Effector memory CD4-positive, alpha-beta T cell (primary cell): ENCODE measurements around the gene IL22RA2.
"Not testable (repeated sequence)": the region's sequence is repeated elsewhere in the genome, so short reads cannot be mapped to it uniquely, and the experiment has no call there.

Experiments used
- DNase-seq, 3 donors: peaks; one replicate each; pipeline ENCODE4 v3.0.0-alpha.2; 2020
- H3K27ac ChIP-seq: 2 replicates; pipeline ENCODE4 v1.7.0; 2013; ENCODE audit warnings: mild to moderate bottlenecking, low read length, moderate library complexity; ENCODE audit not compliant: insufficient read depth, poor library complexity, severe bottlenecking
- H3K27me3 ChIP-seq: replicated peaks from 2 replicates; pipeline ENCODE4 v1.7.0; 2013; ENCODE audit warnings: mild to moderate bottlenecking, low read length; ENCODE audit not compliant: insufficient read depth, control insufficient read depth, poor library complexity, severe bottlenecking
- H3K36me3 ChIP-seq: 2 replicates; pipeline ENCODE4 v1.7.0; 2013; ENCODE audit warnings: mild to moderate bottlenecking, low read length, moderate library complexity; ENCODE audit not compliant: control insufficient read depth, insufficient read depth
- H3K4me1 ChIP-seq: 2 replicates; pipeline ENCODE4 v1.7.0; 2013; ENCODE audit warnings: low read length, mild to moderate bottlenecking; ENCODE audit not compliant: control insufficient read depth, insufficient read depth, poor library complexity, severe bottlenecking
- H3K4me3 ChIP-seq: 2 replicates; pipeline ENCODE4 v1.7.0; 2013; ENCODE audit warnings: low read length, low read depth, mild to moderate bottlenecking; ENCODE audit not compliant: insufficient read depth, poor library complexity, severe bottlenecking
- H3K9me3 ChIP-seq: 2 replicates; pipeline ENCODE4 v1.7.0; 2013; ENCODE audit warnings: mild to moderate bottlenecking, low read length, moderate library complexity; ENCODE audit not compliant: control insufficient read depth
- total RNA-seq, 3 donors: gene quantifications; one replicate each; lab custom pipeline; 2026; lab: John Stamatoyannopoulos, UW

Gene IL22RA2, protein sequence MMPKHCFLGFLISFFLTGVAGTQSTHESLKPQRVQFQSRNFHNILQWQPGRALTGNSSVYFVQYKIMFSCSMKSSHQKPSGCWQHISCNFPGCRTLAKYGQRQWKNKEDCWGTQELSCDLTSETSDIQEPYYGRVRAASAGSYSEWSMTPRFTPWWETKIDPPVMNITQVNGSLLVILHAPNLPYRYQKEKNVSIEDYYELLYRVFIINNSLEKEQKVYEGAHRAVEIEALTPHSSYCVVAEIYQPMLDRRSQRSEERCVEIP
- 0 to 0.19 (median 0) reads per million in 3 donors for total RNA-seq

DNA sequence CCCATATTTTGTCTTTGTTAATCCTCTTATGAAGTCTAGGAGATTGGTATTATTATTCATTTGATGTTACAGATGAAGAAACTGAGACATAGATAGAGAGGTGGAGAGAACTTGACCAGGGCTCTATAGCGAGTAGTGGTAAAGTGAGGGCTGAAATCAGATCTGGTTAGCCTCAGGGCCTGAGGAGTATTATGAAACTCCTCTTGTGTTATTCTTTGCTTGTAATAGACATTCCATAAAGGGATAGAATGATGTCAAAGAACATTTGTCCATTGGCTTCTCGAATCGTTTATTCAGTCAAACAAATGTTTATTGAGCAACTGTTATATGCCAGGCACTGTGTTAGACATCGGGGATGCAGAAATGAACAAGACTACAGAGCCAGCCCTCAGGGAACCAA is at the start of gene IL22RA2:
Gene IL22RA2 (minus strand): TSS at position 144 of the 400 bp plus-strand sequence. CDS start 11,895 bp downstream, outside the sequence.
- H3K36me3 ChIP-seq, result no peaks in the 10 kb centered on the region
- H3K4me3 ChIP-seq, result no peak within 1 kb of the TSS
- no peaks in the 10 kb centered on the region for H3K27me3 ChIP-seq
- H3K27ac ChIP-seq, result no peak within 1 kb of the TSS
- H3K9me3 ChIP-seq, result no peaks in the 10 kb centered on the region
- DNase-seq, result no peak
- H3K4me1 ChIP-seq, result no peaks in the 10 kb centered on the region

DNA sequence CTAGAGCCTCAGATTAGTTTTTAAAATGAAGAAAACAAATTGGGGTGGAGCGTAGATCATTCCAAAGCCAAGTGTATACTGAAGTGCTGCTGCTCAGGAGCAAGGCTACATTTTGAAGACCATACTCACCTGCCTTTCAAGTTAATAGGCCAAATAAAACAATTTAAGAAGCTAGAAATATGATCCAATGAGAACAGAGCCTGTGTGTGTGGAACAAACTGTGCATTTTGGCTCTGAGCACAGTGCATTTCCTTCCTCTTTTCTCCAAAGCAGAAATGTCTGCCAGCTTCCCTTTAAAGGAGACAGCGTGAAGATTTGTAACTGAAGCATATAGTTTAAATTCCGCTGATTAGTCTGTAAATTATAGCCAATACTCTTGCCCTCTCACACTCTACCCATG is 48.9 kb upstream of the IL22RA2 start:
- no peaks in the 10 kb centered on the region for H3K27me3 ChIP-seq
- H3K36me3 ChIP-seq, result no peaks in the 10 kb centered on the region
- no peak for DNase-seq
- H3K4me1 ChIP-seq, result peaks cover 29% of the 10 kb centered on the region
- H3K4me3 ChIP-seq, result no peak overlapping the region
- no peaks in the 10 kb centered on the region for H3K9me3 ChIP-seq
- H3K27ac ChIP-seq, result no peak overlapping the region

DNA sequence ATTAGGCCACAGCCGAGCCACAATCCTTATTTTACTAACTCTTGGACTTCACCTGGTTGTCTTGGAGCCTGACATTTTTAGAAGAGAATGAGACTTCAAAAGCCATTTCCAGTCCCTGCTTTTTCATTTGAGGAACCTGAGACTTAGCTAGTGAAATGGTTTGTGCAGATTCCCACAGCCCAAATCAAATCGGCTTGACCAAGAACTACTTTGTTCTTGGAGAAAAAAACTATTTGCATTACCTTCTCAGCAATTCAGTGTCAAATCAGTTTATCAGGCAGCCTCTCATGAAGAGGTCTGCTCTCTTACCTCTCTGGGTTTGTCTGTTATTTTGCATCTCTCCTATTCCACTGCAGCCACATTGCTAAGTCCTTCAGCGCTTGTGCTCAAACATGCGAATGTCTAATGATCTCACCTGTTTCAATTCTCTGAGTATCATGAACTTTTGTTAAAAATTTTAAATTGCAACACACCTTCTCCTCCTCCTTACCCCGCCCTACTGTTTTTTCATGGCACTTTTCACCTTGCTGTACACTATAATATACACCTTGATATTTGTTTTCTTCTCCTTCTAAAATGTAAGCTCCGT is 46.3 kb upstream of the IL22RA2 start:
- Histone ChIP-seq H3K9me3 (no peaks in the 10 kb centered on the region), H3K36me3 (no peaks in the 10 kb centered on the region), H3K27ac (peak overlapping the region; percentile 90), H3K27me3 (no peaks in the 10 kb centered on the region), H3K4me3 (peak overlapping the region; percentile 87), H3K4me1 (peaks cover 24% of the 10 kb centered on the region)
- no peak for DNase-seq

DNA sequence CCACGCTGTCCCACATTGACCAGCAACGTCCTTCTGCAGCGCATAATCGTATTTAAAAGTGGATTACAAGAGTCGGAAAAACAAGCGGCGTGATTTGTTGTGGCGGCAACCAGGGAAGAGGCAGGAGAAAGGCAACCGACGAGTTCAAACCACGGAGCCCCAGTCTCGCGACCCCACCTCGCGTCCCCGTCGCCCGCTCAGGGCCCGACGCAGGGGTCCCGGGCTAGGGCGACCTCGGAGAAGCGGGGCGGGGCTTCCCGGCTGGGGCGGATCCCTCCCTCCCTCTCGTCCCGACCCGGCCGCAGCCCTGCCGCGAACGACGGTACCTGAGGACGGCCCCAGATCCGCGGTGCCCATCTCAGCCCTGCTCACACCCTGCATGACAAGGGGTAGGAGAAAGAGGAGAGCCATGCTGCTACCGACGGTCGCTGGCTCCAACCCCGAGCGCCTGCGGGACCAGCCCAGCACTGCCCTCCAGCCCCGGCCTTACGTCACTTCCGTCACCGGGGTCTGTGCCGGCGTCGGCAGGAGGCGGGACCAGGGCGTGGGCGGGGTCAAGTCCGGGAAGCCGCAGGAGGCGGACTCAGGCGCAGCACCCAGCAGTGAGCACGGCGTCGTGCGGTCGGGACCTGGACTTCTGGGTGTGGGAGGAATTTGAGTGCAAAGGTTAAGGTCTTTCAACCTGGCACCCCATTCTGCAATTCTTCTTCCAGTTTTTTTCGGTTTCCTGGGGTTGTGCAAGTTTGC is 45.6 kb upstream of the IL22RA2 start, which contains the start of gene IFNGR1:
Gene IFNGR1 (minus strand): TSS at position 469 of the 747 bp plus-strand sequence. CDS start 58 bp downstream, at position 411.
- Histone ChIP-seq H3K36me3 (no peaks in the 10 kb centered on the region), H3K9me3 (no peaks in the 10 kb centered on the region), H3K27ac (peak within 1 kb of the TSS; percentile 90), H3K4me3 (peak within 1 kb of the TSS; percentile 87), H3K27me3 (no peaks in the 10 kb centered on the region), H3K4me1 (peaks cover 18% of the 10 kb centered on the region)
- DNase-seq, result peak; percentile 88 to 92 (median 89)

DNA sequence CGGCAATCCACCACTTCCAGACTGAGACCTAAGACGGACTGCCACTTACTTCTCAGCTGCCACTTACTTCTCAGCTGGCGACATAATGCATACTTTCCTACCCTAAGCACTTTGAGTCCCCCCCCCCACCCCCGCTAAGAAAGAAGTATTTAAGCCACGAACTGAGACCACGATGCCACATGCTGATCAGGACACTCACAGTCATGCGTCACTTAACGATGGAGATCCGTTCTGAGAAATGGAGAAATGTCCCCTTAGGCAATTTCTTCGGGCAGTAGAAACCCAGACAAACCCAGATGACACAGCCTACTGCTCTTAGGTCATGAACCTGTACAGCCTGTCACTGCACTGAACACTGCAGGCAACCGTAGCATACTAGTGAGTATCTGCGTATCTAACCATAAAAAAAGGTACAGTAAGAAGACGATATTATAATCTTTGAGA is 45.1 kb upstream of the IL22RA2 start:
- peaks cover 24% of the 10 kb centered on the region for H3K4me1 ChIP-seq
- no peaks in the 10 kb centered on the region for H3K27me3 ChIP-seq

DNA sequence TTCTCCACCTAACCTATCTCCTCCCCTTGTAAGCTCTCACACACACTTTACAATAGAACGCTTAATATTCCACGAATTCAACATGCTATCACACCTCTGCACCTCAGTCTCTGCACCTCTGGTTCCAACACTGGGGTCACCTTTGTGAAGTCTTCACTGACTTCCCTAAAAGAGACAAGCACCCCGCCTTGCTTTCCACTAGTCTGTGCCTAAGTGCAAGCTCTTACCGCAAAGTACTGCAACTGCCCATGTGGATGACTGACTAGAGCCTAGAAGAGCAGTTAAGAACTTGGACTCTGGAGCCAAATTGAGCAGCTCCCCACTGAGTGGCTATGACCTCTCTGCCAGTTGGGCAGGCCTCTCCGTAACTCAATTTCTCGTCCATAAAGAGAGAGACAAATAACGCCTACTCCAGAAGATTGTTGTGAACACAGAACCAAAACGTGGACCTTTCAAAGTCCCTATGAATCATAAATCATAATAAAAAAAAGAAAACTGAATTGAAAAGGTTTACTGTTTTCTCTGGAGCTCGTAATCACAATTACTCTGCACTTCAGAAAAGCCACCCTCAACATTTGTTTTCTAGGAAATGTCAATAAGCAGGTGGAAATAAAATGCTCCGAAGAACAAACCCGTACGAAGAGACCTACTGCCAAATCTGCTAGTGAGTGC is 44.5 kb upstream of the IL22RA2 start:
- no peaks in the 10 kb centered on the region for H3K9me3 ChIP-seq
- H3K4me3 ChIP-seq, result peak overlapping the region; percentile 87
- DNase-seq, result no peak
- no peaks in the 10 kb centered on the region for H3K27me3 ChIP-seq
- peaks cover 25% of the 10 kb centered on the region for H3K4me1 ChIP-seq
- no peaks in the 10 kb centered on the region for H3K36me3 ChIP-seq
- H3K27ac ChIP-seq, result peak overlapping the region; percentile 90

More for the DNA sequence above, 45.1 kb upstream of the IL22RA2 start:
- DNase-seq, result peak; percentile 36 to 43 (median 40)
- Histone ChIP-seq H3K36me3 (no peaks in the 10 kb centered on the region), H3K27ac (peak overlapping the region; percentile 90), H3K4me3 (peak overlapping the region; percentile 87), H3K9me3 (no peaks in the 10 kb centered on the region)

DNA sequence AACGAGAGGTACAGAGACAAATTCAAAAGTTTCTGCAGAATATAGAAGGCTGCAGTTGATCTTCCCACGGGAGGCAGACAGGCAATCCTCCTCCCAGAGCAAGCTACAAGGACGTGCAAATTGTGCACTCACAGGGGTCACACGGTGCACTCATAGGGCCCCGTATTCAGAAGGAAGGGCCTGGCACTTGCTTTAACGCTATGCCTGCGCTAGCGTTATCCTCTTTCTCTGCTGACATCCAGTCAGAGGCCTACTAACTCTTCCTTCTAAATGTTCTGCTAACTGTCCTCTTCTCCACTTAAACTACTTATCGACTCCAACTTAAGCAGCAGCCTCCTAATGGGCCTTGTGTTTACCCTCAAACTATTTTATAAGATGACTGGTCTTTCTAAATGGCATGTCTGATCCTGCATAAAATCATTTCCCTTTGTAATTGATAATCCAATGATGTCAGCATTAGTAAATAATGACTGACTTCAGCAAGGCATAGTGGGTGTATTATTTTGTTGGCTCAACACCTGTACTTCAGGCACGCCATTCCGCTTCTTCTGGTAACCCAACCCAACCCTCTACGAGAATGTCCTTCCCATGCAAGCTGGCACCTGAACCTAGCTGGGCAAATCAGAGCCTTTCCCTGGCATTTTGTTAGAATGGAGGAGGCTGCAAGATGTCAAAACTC is 43.6 kb upstream of the IL22RA2 start:
- Histone ChIP-seq H3K9me3 (no peaks in the 10 kb centered on the region), H3K27me3 (no peaks in the 10 kb centered on the region), H3K36me3 (no peaks in the 10 kb centered on the region), H3K4me1 (peaks cover 25% of the 10 kb centered on the region), H3K27ac (no peak overlapping the region), H3K4me3 (no peak overlapping the region)
- no peak for DNase-seq

DNA sequence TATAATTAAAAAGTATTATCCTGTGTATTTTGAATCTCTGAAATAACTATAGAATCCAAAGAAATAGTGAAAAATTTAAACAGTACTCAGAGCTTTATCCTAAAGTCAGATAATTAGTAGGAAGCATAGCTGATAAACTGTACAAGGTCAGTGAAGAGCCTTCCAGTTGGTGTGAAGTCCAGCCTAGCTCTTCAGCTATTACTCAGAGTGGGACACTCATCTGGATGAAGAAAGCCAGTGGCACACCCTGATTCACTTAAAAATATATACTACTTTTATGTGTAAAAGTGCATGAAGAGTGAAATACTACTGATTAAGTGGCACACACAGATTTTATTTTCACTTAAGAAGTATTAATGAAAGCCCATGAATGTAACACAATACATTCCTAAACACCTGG is 42.7 kb upstream of the IL22RA2 start:
- Histone ChIP-seq H3K36me3 (no peaks in the 10 kb centered on the region), H3K9me3 (no peaks in the 10 kb centered on the region), H3K4me1 (peaks cover 25% of the 10 kb centered on the region), H3K4me3 (no peak overlapping the region), H3K27ac (no peak overlapping the region), H3K27me3 (no peaks in the 10 kb centered on the region)
- no peak for DNase-seq

DNA sequence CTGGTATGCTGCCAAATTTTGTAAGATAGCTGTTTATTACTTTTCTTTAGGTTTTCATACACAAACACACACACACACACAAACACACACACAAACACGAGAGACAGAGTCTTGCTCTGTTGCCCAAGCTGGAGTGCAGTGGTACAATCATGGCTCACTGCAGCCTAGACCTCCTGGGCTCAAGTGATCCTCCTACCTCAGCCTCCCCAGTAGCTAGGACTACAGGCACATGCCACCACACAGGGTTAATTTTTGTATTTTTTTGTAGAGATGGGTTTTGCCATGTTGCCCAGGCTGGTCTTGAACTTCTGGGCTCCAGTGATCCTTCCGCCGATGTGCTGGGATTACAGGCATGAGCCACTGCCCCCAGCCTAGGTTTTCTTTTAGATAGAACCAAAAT is 42.2 kb upstream of the IL22RA2 start:
- peaks cover 25% of the 10 kb centered on the region for H3K4me1 ChIP-seq
- not testable (repeated sequence) for H3K4me3 ChIP-seq, DNase-seq, H3K36me3 ChIP-seq, H3K27me3 ChIP-seq, H3K27ac ChIP-seq, H3K9me3 ChIP-seq
